Choroid plexus epithelial cell (primary cell): ENCODE results near the gene E2F3.

ENCODE experiments used
- DNase-seq: peaks from one replicate; pipeline ENCODE4 v3.0.0-alpha.2; 2010; ENCODE audit warnings: low read depth
- H3K4me3 ChIP-seq: 2 replicates; pipeline ENCODE4 v1.5.1; 2011; ENCODE audit warnings: low read depth, mild to moderate bottlenecking, control low read depth, low read length, moderate library complexity
- CTCF ChIP-seq: conservative IDR thresholded peaks from 2 replicates; pipeline ENCODE4 v1.5.1; 2011; ENCODE audit warnings: low read depth, mild to moderate bottlenecking, control low read depth, inconsistent platforms, low read length, moderate library complexity

The E2F3 gene

GRCh38 chr6:20538907-20539306 lies 137.2 kb downstream of the E2F3 start:
- no peak for DNase-seq
- TF ChIP-seq CTCF, result no peak
- no peak overlapping the region for H3K4me3 ChIP-seq

- DNase-seq, result no peak
- TF ChIP-seq CTCF, result no peak
Observed at GRCh38 chr6:20539387-20539786, 137.7 kb downstream of the E2F3 start.

GRCh38 chr6:20540683-20541082 lies 139.0 kb downstream of the E2F3 start:
- no peak for TF ChIP-seq CTCF
- DNase-seq, result peak; percentile 81
- no peak overlapping the region for H3K4me3 ChIP-seq

More at GRCh38 chr6:20539387-20539786, 137.7 kb downstream of the E2F3 start:
- no peak overlapping the region for H3K4me3 ChIP-seq

DNA sequence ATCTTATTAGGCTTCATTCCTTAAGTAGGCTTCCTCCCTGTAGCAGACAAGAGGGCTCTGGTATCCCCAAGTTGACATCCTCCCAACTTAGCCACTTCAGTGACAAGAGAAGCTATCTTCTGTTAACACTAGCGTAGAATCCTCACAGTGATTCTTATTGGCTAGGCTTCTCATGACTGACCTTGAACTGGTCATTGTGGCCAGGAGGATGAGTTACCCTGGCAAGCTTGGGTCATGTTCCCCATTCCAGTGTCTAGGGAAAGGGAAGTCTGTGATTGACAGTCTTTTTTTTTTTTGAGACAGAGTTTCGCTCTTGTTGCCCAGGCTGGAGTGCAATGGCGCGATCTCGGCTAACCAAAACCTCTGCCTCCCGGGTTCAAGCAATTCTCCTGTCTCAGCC lies 139.7 kb downstream of the E2F3 start:
- no peak overlapping the region for H3K4me3 ChIP-seq
- no peak for DNase-seq
- no peak for TF ChIP-seq CTCF

GRCh38 chr6:20542927-20543602 lies 141.4 kb downstream of the E2F3 start:
- DNase-seq, result peak; percentile 93
- TF ChIP-seq CTCF, result no peak
- H3K4me3 ChIP-seq, result no peak overlapping the region
